Astrocyte (in vitro differentiated cells and primary cell): ENCODE measurements around the gene DTWD2.

Experiments used
- CTCF ChIP-seq: IDR thresholded peaks from 2 replicates; pipeline ENCODE4 v1.5.1; 2011; ENCODE audit warnings: low read depth, mild to moderate bottlenecking, inconsistent platforms, low read length, moderate library complexity; ENCODE audit not compliant: insufficient read depth
- EZH2 ChIP-seq: IDR thresholded peaks from 2 replicates; pipeline ENCODE4 v1.6.1; 2012; ENCODE audit warnings: mild to moderate bottlenecking, low read length, inconsistent platforms; ENCODE audit not compliant: insufficient read depth

- TF ChIP-seq CTCF (no peak), EZH2 (no peak)
Observed at GRCh38 chr5:118984602-118985001, 3.7 kb downstream of the DTWD2 start.
